A172 (cell line): ENCODE data around the gene ZNF98. TPM values are rescaled to one million over a fixed set of nuclear protein-coding genes. Genes with fewer than 3 reads are reported as not detected.

Experiments
- DNase-seq: peaks from one replicate; pipeline ENCODE4 v3.0.0-alpha.2; 2015; ENCODE audit warnings: low spot score
- total RNA-seq: library from RNA; depleted of rRNA; stranded (reverse); fragments of >200 nt; shearing (Covaris generic); gene quantifications from 2 replicates; pipeline ENCODE4 v1.2.3, GENCODE V29; 2014; rRNA removed

ZNF98 gene
- total RNA-seq: not detected in 2 replicates

DNA sequence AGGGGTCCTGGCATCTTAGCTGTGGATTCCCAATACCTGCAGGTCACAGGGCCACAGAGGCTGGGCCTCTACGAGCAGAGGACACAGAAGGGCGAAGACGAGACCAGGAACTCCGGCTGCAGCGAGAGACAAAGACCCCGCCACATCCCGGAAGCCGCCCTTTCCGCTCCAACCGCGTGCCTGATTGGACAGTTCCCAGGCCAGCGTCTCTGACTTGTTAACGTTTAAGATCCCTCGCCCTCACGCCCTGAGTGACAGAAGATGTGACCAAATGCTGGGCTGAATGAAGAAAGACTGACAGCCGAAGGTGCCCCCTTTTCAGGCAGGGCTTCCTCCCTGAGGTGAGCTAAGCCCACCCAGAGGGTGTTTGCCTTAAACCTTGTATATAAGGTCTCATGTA is at the start of gene ZNF98:
TSS of gene ZNF98 (minus strand) at position 136 of the 400 bp plus-strand sequence. CDS start at position 14, 122 bp downstream.
- no peak for DNase-seq

DNA sequence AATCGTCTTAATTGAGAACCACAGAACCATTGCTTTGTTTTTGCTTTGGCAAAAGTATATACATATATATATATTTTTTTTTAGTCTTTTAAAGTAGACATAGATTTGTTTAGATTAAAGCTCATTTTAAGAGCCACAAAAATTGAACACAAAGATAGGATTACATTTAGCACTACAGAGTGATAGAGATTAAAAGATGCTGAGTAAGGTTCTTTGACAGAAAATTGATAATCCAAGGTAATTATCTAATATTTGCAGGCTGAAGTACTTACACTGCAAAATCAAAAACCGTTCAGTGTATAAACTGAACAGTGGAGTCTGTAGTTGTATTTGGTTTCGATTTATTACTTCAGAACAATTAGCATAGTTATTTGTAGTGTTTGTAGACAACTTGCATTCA is 24.5 kb upstream of the ZNF98 start:
- no peak for DNase-seq

DNA sequence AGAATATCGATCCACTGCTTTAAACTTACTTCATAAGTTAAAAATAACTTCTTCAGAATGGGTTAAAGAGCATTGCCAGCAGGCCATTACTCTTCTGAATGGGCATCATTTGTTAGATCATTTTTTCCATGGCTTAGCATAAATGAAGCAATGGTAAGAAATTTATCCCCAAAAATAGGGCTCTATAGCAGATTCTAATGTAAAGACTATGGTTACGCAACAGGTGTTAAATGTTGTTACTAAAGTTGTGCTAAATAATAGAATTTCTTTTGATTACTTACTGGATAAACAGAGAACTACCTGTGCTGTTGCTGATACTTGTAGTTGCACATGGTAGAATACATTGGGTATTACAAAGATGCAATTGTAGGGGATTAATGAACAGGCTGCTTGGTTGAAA is 15.9 kb upstream of the ZNF98 start:
- no peak for DNase-seq

DNA sequence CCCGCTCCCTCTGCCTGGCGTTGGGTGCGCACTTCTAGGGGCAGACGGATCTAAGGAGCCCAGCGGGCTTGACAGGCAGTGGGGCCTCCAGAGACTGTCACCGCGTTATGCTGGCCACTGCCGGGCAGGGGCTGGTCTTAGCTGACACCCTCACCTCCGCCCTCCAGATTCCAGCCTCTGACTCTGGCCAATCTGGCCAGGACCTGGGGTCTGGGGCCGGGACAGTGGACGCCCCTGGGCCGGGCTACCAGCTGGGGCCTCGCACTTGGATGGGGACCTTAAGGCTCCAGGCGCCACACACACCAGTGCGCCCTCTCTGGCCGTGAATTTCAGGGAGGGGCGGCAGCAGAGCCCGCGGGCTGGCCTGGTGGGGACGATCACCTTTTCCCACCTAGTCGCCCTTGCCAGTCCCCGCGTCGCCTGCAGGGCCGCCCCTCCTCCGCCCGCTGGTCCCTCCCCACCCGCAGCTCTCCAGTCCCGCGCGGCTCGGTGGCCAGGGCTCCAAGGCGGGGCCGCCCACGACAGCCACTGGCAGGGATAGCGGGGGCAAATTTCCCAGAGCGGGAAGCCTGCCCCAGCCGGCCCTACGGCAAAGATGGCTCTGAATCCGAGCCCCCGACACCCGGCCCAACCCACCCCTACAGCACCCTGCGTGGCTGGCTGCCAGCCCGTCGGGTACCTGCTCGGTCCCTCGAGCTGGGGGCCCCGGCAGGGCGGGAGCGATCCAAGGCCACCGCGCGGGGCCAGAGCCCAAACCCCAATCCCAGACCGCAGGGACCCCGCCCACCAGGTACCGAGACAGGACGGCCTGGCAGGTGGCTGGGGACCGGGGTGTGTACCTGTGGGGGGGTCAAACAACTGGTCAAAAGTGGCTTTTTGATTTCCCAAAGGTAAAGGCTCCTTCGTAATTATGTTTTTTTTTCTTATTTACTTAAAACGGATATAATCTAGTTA is 6.1 kb upstream of the ZNF98 start:
- DNase-seq: no peak

DNA sequence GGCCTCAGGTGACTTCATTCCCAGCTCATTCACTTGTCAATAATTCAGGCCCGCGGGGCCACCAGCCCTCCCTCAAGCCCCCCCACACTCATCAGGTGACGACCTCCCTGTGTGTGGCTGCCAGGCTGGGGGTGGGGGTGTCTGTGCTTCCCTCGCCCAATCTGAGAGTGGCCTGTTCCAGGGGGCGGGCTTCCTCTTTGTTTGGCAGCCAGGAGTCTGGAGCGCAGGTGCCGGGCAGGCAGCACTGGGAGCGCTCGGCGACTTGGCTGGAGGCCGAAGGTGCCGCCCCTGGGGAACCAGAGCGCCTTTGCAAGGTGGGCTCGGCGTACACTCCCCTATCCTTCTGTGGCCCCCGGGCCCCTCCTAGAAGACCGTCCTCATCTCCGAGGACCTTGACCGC is 5.4 kb upstream of the ZNF98 start:
- no peak for DNase-seq

DNA sequence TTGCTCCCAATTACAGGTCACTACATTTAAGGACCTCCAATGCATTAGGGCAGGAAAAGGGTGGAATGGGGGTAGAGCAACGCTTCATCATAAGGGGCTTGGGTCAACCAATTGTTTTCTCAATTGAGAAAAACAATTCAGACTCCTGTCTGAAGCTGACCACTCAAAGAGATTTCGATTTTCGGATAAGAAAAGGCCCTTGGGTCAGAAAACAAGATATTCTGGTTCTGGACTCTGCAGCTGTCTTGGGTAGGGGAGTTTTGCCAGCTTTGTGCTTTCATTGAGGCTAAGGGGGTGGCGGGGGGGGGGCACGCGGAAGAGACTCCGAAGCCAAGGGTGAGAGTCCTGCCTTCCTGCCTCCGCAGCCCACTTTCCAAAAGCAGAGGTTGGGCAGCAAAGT is 4.8 kb upstream of the ZNF98 start:
- no peak for DNase-seq

DNA sequence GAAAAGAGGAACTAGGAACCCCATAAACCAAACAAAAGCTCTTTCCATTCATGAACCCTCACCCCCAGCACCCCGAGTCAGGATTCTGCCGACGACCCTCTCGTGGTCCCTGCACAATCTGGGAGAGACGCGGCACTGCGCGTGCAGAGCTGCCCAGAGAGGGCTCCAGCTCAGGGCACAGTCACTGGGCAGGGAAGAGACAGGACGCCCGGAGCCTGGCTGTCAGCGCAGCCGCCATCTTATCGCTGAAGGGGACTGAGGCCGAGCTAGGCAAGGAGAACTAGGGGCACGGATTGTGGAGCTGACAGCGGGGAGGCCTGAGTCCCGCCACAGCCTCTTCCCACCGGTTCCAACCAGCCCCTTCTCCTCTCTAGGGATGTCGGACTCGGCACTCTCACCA is 349 bp downstream of the ZNF98 start:
- no peak for DNase-seq

DNA sequence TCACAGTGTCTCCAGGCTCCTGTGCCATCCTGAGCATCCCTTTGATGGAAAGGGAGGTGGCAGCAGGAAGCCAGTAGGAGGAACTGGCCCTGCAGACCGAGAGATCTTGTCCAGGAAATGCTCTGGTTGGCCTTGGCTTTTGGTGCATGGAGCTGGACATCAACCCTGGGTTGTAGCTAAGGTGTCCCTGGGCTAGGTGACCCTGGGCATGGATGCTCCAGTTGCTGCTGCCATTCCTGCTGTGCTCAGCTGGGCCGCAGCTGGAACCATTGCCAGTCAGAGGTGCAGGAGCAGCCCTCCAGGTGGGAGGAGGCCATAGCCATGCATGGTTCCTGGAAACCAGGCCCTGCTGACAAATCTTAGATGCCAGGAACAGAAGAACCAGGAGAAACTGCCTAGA is 67.5 kb downstream of the ZNF98 start:
- DNase-seq: no peak

Other genes starting within 250 kb of the ZNF98 start
- not detected in 2 replicates for gene ZNF676, start 225.4 kb downstream of the ZNF98 start, total RNA-seq
- not detected in 2 replicates for gene ZNF729, start 135.9 kb downstream of the ZNF98 start, total RNA-seq
- 0.05 TPM in 2 replicates for gene ZNF492, start 212.0 kb upstream of the ZNF98 start, total RNA-seq